GM12878 (cell line): ENCODE data around the gene CDC6. TPM values are rescaled to one million over a fixed set of nuclear protein-coding genes. Genes with fewer than 3 reads are reported as not detected.

Experiments
- ATAC-seq: fragments of 200-7000 bp; cut with Tn5 transposase; 3 replicates; pipeline ENCODE4 v1.9.1; 2020; ENCODE audit warnings: mild to moderate bottlenecking, moderate library complexity
- BruUV-seq: library from RNA; stranded (reverse); fragments of 400-500 nt; replicated peaks from 2 replicates; lab custom pipeline; 2021; lab: Mats Ljungman, UMichigan
- CTCF ChIA-PET: fragments of 300-600 bp; sonication (Branson Sonifier 250); formaldehyde crosslinking; extraction: SDS; loops from one replicate; lab custom pipeline; 2021; ENCODE audit warnings: inconsistent platforms; lab: Yijun Ruan, JAX
- POLR2A ChIA-PET: fragments of 350-600 bp; formaldehyde crosslinking; extraction: SDS; loops from one replicate; lab custom pipeline; 2021; ENCODE audit warnings: inconsistent platforms; lab: Charles Lee
- RAD21 ChIA-PET: fragments of 300-600 bp; sonication (Branson Sonifier 250); formaldehyde crosslinking; loops from one replicate; lab custom pipeline; 2023; ENCODE audit warnings: antibody characterized with exemption; ENCODE audit not compliant: unreplicated experiment; lab: Charles Lee
- SMC1A ChIA-PET: fragments of 300-600 bp; sonication (Branson Sonifier 250); formaldehyde crosslinking; loops from one replicate; lab custom pipeline; 2023; ENCODE audit not compliant: unreplicated experiment, uncharacterized antibody; lab: Charles Lee
- DNase-seq: peaks from one replicate; pipeline ENCODE4 v3.0.0-alpha.2; 2011; ENCODE audit warnings: low read depth, low spot score
- FAIRE-seq: peaks from 3 replicates; lab custom pipeline; 2011; peaks lifted over from hg19 to GRCh38; lab: Jason Lieb, UNC
- H2AFZ ChIP-seq: 2 replicates; pipeline ENCODE4 v1.6.0; 2011; ENCODE audit warnings: low read depth, low read length, control low read depth; ENCODE audit not compliant: control insufficient read depth
- H3K27ac ChIP-seq: 2 replicates; pipeline ENCODE4 v1.5.1; 2011; ENCODE audit warnings: control low read depth; ENCODE audit not compliant: control insufficient read depth, insufficient read depth
- H3K27me3 ChIP-seq, 2 experiments: replicated peaks in 1 of 2; 2 replicates each; pipeline versions ENCODE4 v1.6.0 to v1.6.1; 2011; ENCODE audit warnings: low read length in 1 of 2; ENCODE audit not compliant: control insufficient read depth in 2 of 2, insufficient read depth in 2 of 2
- H3K36me3 ChIP-seq, 2 experiments: 2 replicates each; pipeline ENCODE4 v1.5.1; 2011; ENCODE audit warnings: low read length in 1 of 2; ENCODE audit not compliant: control insufficient read depth in 2 of 2, insufficient read depth in 2 of 2
- H3K4me1 ChIP-seq: 2 replicates; pipeline ENCODE4 v1.6.1; 2011; ENCODE audit warnings: mild to moderate bottlenecking, low read length, moderate library complexity, mixed read lengths; ENCODE audit not compliant: control insufficient read depth, insufficient read depth
- H3K4me2 ChIP-seq: 2 replicates; pipeline ENCODE4 v1.6.0; 2011; ENCODE audit warnings: control low read depth; ENCODE audit not compliant: control insufficient read depth, insufficient read depth
- H3K4me3 ChIP-seq: fragments of 200-600 bp; sonication (generic); 2 replicates; pipeline ENCODE4 v1.5.1; 2016
- H3K79me2 ChIP-seq: 2 replicates; pipeline ENCODE4 v1.6.0; 2011; ENCODE audit warnings: low read length; ENCODE audit not compliant: control insufficient read depth, insufficient read depth
- H3K9ac ChIP-seq: 2 replicates; pipeline ENCODE4 v1.8.0; 2011; ENCODE audit warnings: low read length, control low read depth, mixed read lengths; ENCODE audit not compliant: control insufficient read depth, insufficient read depth
- H3K9me3 ChIP-seq: replicated peaks from 3 replicates; pipeline ENCODE4 v1.5.1; 2011; ENCODE audit warnings: mild to moderate bottlenecking, low read length; ENCODE audit not compliant: control insufficient read depth, insufficient read depth
- H4K20me1 ChIP-seq: 2 replicates; pipeline ENCODE4 v1.6.0; 2011; ENCODE audit not compliant: control insufficient read depth, insufficient read depth
- CBX3 ChIP-seq: fragments of 200-600 bp; sonication (generic); IDR thresholded peaks from 2 replicates; pipeline ENCODE4 v1.6.1; 2016; ENCODE audit warnings: low read depth, borderline replicate concordance
- E2F8 ChIP-seq: fragments of 450-650 bp; IDR thresholded peaks from 2 replicates; pipeline ENCODE4 v1.6.1; 2018; ENCODE audit warnings: mild to moderate bottlenecking, low read depth, moderate library complexity; ENCODE audit not compliant: partially characterized antibody
- IRF3 ChIP-seq: fragments of 450-650 bp; IDR thresholded peaks from 2 replicates; pipeline ENCODE4 v1.6.1; 2014; ENCODE audit warnings: mild to moderate bottlenecking
- IRF4 ChIP-seq: IDR thresholded peaks from 2 replicates; pipeline ENCODE4 v1.6.1; 2011; ENCODE audit warnings: low read depth, low read length
- JUNB ChIP-seq: IDR thresholded peaks from 2 replicates; pipeline ENCODE4 v1.6.1; 2016; ENCODE audit warnings: antibody characterized with exemption, mild to moderate bottlenecking
- NFIC ChIP-seq: IDR thresholded peaks from 2 replicates; pipeline ENCODE4 v1.6.1; 2012; ENCODE audit warnings: low read depth, mild to moderate bottlenecking, inconsistent platforms, low read length, moderate library complexity
- NR2F1 ChIP-seq: fragments of 450-650 bp; conservative IDR thresholded peaks from 2 replicates; pipeline ENCODE4 v1.6.1; 2017; ENCODE audit warnings: mild to moderate bottlenecking
- SIN3A ChIP-seq: IDR thresholded peaks from 2 replicates; pipeline ENCODE4 v1.6.1; 2012; ENCODE audit warnings: low read depth, low read length, improper control_type of control experiment
- ZNF217 ChIP-seq: fragments of 450-650 bp; IDR thresholded peaks from 2 replicates; pipeline ENCODE4 v1.6.1; 2017; ENCODE audit warnings: antibody characterized with exemption, mild to moderate bottlenecking
- WGBS: methylation state at CpG from one replicate; pipeline ENCODE4 v1.1.6; 2016; ENCODE audit warnings: low lambda C conversion rate; ENCODE audit not compliant: insufficient replicate concordance, insufficient coverage; ENCODE audit errors: missing lambda C conversion rate; 5-methylcytosine and 5-hydroxymethylcytosine counted together
- in situ Hi-C: fragments of 300-500 bp; cut with MboI; formaldehyde crosslinking; loops from 9 replicates; pipeline ENCODE4 v1.14.3; 2018; ENCODE audit warnings: mixed read lengths
- intact Hi-C: fragments of 100-400 bp; cut with micrococcal nuclease; formaldehyde crosslinking; loops from one replicate; pipeline ENCODE4 v1.14.2; 2022; ENCODE audit not compliant: unreplicated experiment
- polyA plus RNA-seq, 11 experiments: library from polyadenylated mRNA; depleted of rRNA in 4 of 11; unstranded in 6 of 11; stranded (reverse) in 5 of 11; fragments of >200 nt; fragmentation: Nextera tagmentation in 4 of 11; fragmentation: Illumina TruSeq in 1 of 11; extraction: Ambion mirVana in 4 of 11; extraction: Trizol in 1 of 11; gene quantifications; 1 replicate in 1 of 11; 2 replicates in 10 of 11; pipeline versions ENCODE4 v1.2.1 to v1.2.3, GENCODE V29; 2011 to 2016; ENCODE audit warnings: inconsistent platforms in 2 of 11, missing spikeins in 2 of 11, low read depth in 1 of 11
- total RNA-seq, 4 experiments: library from RNA; depleted of rRNA in 3 of 4; stranded (reverse); fragments of >200 nt in 3 of 4; fragmentation: Illumina TruSeq in 1 of 4; extraction: Trizol in 1 of 4; gene quantifications; 2 replicates each; pipeline versions ENCODE4 v1.2.1 to v1.2.3, GENCODE V29; 2013 to 2021

Gene CDC6
- total and polyA plus RNA-seq, 10 of the 15 experiments (the other 5 are each of a cell fraction or from before 2014, with no cell fraction given), result 13.3 to 60.9 (median 47.6) TPM

GRCh38 chr17:40291281-40291664, 3.6 kb downstream of the CDC6 start:
- H3K4me3 ChIP-seq, result no peak overlapping the region
- TF ChIP-seq NR2F1 (peak; percentile 36; the same call in 1 of the 2 replicates), SIN3A (no peak), ZNF217 (no peak), IRF4 (0 out of 2 replicates have a peak, but pooled peaks have one; percentile 24), JUNB (peak; percentile 64)
- H3K9ac ChIP-seq, result no peak overlapping the region
- no peak overlapping the region for H2AFZ ChIP-seq
- POLR2A ChIA-PET, result no interaction called here
- H3K4me2 ChIP-seq, result peak overlapping the region; percentile 45
- H3K79me2 ChIP-seq, result peaks cover 35% of the 10 kb centered on the region
- CTCF ChIA-PET, result interaction anchor here (0.6 to 13.0 kb wide), 22 partner anchors 10 to 278 kb away, joined by 3 to 186 read pairs (median 4); partner anchors contain the start of genes CSF3, NR1D1 and WIPF2
- H4K20me1 ChIP-seq, result no peaks in the 10 kb centered on the region
- peaks cover 9 to 10% of the 10 kb centered on the region in 2 experiments for H3K36me3 ChIP-seq
- in situ Hi-C loops, result loop anchor here (25.0 kb wide), 1 partner anchor 279 kb away; the partner anchor contains the start of gene CSF3
- intact Hi-C loops, result loop anchor here (2.0 to 5.0 kb wide), 3 partner anchors 74 to 278 kb away; partner anchors contain the start of gene WIPF2
- H3K9me3 ChIP-seq, result no peaks in the 10 kb centered on the region
- WGBS, result 50% methylated on average over 2 of the region's 2 CpGs
- RAD21 ChIA-PET, result interaction anchor here (0.6 to 4.2 kb wide), 7 partner anchors 16 to 179 kb away, joined by 3 to 44 read pairs (median 7); no protein-coding TSS in a partner anchor
- no peaks in the 10 kb centered on the region for H3K27me3 ChIP-seq
- ATAC-seq (peak; percentile 12), DNase-seq (no peak), FAIRE-seq (no peak)
- H3K27ac ChIP-seq, result no peak overlapping the region
- no TSS peak for BruUV-seq
- H3K4me1 ChIP-seq, result peaks cover 9% of the 10 kb centered on the region
- SMC1A ChIA-PET, result interaction anchor here (0.7 to 7.8 kb wide), 12 partner anchors 8 to 276 kb away, joined by 3 to 74 read pairs (median 7); partner anchors contain the start of genes CSF3, RARA and WIPF2

- 91% methylated on average over 1 of the region's 1 CpG for WGBS
- ChIA-PET CTCF (interaction anchor here (0.6 to 13.0 kb wide), 14 partner anchors 11 to 659 kb away, joined by 3 to 186 read pairs (median 4); no protein-coding TSS in a partner anchor), SMC1A (interaction anchor here (0.6 to 7.8 kb wide), 11 partner anchors 12 to 180 kb away, joined by 3 to 74 read pairs (median 3); no protein-coding TSS in a partner anchor), RAD21 (interaction anchor here (0.6 to 4.2 kb wide), 7 partner anchors 9 to 193 kb away, joined by 3 to 28 read pairs (median 3); partner anchors contain the start of gene NR1D1), POLR2A (interaction anchor here (0.6 to 1.7 kb wide), 4 partner anchors 10 to 93 kb away, joined by 3 to 5 read pairs (median 4); no protein-coding TSS in a partner anchor)
- no peak overlapping the region; the same call in 1 of the 2 replicates for H3K4me3 ChIP-seq
- FAIRE-seq (no peak), DNase-seq (no peak), ATAC-seq (no peak)
- peaks cover 10 to 14% of the 10 kb centered on the region in 2 experiments for H3K36me3 ChIP-seq
- H3K79me2 ChIP-seq, result peaks cover 28% of the 10 kb centered on the region
- no peaks in the 10 kb centered on the region for H4K20me1 ChIP-seq
- H3K9me3 ChIP-seq, result no peaks in the 10 kb centered on the region
- BruUV-seq, result no TSS peak
- no peaks in the 10 kb centered on the region for H3K27me3 ChIP-seq
- H3K27ac ChIP-seq, result no peak overlapping the region
- in situ Hi-C loops (loop anchor here (25.0 kb wide), 1 partner anchor 281 kb away; the partner anchor contains the start of gene CSF3), intact Hi-C loops (loop anchor here (5.0 kb wide), 2 partner anchors 76 to 181 kb away; partner anchors contain the start of gene WIPF2)
- no peak overlapping the region for H3K9ac ChIP-seq
- H3K4me1 ChIP-seq, result peaks cover 9% of the 10 kb centered on the region
- H3K4me2 ChIP-seq, result 0 out of 2 replicates have a peak overlapping the region, but pooled peaks have one; percentile 9
- no peak overlapping the region for H2AFZ ChIP-seq
- TF ChIP-seq IRF3, result no peak
- no peak for TF ChIP-seq E2F8
- no peak for TF ChIP-seq NFIC
- TF ChIP-seq CBX3, result no peak
Observed at GRCh38 chr17:40293363-40293762, 5.7 kb downstream of the CDC6 start.
